ENCODE data around the gene ATP9B.

ATP9B gene

DNA sequence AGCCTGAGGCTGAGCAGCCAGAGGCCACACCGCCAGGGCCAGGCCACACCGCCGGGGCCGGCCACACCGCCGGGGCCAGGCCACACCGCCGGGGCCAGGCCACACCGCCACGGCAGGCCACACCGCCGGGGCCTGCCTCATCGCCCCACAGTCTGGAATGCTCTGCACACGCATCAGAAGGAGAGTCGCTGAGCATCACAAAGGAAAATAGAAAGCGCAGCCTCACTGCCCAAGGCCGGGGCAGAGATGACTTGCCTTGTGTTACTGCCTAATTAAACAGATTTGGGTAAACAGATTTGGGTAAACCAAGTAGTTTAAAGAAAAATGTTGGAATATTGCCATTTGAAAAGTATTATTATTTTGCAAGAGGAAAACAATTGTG, 316.1 kb downstream of the ATP9B start:
- no peak for DNase-seq

DNA sequence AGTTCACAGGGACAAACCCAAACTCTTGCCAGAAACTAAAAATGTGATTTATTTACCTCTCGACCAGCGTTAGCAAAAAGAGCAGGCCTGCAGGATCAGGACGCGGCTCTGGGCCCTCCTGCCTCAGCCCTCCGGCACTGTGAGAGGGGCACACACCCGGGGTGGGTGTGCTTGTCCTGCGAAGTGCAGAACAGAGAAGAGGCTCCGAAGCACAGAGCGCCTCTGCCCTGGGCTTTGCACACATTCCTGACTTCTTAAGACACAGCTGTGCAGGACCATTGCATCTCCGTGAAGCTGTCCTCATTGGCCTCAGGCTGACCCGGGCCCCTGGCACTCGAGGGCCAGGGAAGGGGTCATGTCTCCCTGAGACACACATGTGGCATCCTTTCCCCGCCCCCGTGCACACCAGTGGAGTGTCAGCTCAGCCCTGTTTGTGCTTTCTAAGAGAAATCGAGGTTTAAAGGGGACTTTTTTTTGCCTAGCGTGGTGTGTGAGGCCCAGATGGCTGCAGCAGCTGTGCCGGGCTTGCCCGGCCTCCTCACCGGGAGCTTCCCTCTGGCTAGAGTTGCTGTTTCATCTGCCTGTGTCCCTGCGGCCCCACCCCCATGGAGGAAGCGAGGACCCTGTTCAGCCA, 316.6 kb downstream of the ATP9B start:
- DNase-seq = no peak

DNA sequence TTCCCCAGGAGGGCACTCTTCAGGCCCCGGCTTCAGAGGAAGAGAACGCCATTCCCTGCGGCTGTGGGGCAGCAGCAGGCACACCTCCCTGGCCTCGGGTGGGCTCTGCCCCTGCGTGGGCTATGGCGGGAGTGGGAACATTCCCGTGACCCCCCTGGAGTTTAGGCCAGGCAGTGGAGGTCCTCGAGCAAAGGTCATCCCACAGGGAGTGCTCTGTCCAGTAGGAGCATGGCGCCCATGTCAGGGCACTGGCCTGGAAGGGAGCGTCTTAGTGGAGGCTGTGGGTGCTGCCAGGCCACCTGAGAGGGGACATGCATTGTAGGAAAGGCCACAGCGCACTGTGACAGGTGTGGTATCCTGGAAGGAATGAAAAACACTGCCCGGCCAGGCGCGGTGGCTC, 317.4 kb downstream of the ATP9B start:
- DNase-seq = no peak

DNA sequence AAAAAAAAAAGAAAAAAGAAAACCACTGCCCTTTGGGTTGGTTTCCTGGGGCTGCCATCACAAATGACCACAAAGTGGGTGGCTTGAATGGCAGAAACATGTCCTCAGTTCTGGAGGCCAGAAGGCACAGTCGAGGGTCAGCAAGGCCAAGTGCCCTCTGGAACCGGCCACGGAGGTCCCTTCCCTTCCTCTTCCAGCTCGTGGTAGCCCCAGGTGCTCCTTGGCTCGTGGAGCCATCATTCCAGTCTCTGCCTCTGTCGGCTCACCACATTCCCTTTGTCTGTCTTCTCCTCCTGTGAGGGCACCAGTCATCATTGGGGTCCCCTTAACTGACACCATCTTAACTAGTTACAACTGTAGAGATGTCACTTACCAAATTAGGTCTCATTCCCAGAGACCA, 318.0 kb downstream of the ATP9B start:
- DNase-seq = no peak

DNA sequence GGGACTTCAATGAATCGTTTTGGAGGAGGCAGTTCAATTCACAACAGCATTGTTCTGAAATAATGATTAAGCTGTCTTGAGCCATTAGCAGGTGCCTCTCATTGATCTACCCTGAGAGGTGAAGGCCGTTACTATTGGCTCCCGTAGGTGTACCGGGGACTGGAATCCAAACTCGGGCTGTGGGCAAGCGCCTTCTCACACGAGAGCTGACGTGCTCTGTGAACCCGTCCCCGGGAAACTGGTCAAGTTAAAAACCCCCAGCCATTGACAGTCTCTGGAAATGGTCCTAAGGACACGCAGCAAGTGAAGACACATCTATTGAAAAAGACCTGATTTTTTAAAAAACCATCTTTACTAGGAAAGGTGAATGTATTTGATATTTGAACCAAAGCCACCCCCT, 318.4 kb downstream of the ATP9B start:
- no peak for DNase-seq

DNA sequence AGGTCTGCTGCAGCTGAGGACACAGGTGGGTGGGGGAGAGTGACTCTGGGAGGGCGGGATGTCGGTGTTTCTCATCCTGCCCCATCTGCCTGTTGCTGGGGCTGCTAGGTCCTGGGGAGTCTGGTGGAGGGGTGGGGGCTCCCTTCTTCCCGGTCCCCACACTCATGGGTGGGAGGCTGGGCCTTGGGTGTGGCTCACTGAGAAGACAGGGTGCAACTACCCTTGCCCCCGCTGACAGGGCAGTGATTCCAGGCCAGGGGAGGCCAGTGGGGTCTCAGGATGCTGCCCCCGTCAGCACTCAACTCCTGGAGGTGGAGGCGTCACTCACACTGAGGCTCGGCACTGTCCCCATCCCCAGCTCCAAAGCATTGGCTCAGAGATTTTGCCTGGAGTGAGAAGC, 318.8 kb downstream of the ATP9B start:
- no peak for DNase-seq

DNA sequence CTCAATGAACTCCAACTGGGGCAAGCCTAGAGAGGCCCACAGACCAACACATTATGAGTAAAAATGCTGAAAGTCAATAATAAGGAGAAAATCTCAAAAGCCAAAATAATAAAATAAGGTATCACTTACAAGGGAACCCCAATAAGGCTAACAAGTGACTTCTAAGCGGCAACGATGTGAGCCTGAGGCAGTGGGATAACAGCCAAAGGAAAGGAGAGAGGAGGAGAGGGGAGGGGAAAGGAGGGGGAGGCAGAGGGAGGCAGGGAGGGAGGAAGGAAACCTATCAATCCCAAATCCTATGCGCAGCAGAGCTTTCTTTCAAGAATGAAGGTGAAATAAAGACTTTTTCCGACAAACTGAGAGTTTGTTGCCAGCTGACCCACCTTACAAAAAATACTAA, 320.5 kb downstream of the ATP9B start:
- DNase-seq = no peak

DNA sequence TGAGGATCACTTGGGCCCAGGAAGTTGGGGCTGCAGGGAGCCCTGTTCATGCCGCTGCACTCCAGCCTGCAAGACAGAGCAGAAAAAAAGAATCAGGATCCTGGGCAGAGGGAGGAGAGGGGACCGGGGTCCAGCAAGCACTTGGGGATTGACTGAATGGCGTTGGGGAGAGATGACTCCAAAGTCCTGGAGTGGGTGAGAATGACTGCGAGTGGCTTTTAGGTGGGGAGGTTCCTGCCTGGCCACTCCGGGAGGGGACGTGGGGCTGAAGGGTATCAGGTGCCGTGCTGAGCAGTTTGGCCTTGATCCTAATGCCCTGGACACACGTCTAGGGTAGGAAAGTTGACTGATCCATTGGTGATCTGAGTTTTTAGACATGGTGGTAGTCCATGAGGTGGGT, 323.0 kb downstream of the ATP9B start:
- no peak for DNase-seq

DNA sequence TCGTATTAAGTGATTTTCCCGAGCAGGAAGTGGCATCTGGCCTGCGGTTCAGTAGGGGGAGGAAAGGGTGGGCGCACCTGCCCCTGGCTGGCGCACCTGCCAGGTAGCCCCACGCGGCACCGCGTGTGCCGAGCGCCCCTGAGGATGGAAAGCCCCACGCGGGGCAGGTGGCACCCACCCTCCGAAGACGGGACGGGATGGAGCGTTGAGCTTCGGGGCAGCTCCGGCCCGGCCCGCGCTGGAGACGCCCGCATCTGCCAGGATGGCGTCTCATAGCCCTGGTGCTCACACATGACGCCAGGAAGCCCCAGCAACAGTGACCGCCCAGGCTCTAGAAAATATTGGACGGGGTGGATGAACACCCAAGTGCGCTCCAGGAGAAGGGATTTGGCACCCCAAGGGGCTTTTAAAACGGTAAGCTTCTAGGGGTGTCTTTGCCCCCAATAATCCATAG, 324.0 kb downstream of the ATP9B start:
- DNase-seq = no peak

DNA sequence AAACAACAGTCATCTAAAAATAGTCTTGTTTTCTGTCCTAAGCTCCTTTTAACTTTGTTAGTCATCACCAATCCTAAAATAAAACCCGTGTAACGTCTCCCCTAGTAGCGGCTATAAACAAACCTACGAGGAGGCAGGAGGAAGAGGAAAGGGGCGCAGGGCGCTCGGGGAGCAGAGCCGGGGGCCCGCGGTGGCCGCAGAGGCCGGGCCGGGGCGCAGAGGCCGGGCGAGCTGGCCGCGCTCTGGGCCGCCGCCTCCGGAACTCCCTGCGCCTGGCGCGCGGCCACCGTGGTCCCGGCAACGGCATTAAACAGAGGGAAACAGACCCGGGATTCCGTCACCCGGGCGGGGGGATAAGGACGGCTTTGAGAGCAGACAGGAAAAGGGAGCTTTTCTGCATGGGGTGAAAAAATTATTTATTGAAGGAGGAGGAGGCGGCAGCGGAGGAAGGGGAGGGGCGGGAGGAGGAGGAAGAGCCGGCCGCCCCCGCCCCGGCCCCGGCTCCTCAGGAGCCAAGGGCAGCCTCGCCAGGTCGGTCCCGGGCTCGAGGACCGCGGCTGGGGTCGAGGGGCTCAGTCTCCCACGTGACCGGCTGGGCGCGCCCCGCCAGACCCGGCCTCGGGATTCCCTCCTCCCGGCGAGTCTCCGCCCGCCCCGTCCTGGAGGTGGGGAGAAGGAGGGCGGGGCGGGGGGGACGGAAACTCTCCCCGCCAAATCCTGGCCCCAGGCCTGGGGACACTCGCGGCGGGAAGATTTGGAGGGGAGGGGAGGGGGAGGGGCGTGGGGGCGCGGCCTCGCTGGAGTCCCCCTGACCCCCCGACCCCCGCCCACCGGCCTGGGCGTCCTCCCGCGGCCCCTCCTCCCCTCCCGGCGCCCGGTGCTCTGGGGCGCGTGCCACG, 324.7 kb downstream of the ATP9B start:
- DNase-seq = no peak

DNA sequence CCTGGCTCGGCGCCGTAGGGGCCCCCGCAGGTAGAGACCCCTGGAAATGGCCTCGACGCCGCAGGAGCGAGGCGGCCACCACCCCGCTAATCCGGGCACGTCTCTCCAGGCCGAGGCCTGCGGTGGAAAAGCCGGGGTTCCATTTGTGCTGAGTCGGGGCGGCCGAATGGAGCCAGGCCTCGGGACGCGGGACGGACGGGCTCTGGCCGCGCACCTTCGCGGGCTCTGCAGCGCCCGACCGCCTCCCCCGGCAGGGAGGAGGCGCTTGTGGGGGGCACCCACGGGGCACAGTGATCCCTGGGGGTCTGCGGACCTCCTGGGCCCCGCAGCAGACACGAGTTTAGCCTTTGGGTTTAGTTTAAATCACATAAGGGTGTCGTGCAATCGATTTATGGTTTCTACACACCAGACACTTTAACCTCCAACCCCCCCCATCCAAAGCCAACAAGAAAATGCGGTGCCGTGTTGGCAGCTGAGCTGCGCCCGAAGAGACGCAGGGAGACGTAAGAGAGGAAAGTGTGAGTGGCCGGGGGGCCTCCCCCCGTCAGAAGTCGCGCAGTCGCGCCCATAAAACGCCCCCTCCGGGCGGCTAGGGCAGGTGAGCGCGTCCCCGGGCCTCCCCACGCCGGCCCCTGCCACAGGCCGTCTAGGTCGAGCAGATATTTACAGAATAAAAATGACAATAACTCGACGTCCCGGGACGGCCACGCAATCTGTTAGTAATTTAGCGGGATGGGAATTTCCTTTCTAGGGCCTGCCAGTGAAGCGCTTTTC, 325.5 kb downstream of the ATP9B start:
- DNase-seq = no peak

DNA sequence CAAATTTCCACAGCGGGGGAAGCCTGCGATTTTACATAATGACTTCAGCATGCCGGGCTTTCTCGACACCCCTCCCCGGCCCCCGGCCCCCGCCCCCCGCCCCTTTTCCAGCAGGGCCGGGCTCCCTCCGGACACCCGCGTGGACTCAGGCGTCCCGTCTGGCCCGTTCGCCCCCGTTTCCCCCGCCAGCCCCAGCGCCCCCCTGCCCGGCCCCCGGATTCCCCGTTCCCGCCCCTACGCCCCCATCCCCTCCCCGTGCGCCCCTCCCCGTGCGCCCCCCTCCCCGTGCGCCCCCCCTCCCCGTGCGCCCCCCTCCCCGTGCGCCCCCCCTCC, 326.1 kb downstream of the ATP9B start:
- no peak for DNase-seq

DNA sequence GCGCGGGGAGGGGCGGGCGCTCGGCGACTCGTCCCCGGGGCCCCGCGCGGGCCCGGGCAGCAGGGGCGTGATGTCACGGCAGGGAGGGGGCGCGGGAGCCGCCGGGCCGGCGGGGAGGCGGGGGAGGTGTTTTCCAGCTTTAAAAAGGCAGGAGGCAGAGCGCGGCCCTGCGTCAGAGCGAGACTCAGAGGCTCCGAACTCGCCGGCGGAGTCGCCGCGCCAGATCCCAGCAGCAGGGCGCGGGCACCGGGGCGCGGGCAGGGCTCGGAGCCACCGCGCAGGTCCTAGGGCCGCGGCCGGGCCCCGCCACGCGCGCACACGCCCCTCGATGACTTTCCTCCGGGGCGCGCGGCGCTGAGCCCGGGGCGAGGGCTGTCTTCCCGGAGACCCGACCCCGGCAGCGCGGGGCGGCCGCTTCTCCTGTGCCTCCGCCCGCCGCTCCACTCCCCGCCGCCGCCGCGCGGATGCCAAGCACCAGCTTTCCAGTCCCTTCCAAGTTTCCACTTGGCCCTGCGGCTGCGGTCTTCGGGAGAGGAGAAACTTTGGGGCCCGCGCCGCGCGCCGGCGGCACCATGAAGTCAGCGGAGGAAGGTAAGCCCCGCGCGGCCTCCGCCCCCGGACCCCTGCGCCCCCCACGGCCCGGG, 326.7 kb downstream of the ATP9B start, which contains the start of gene NFATC1:
Gene NFATC1, plus strand, starts transcription at position 170 of the 644 bp plus-strand sequence. Its CDS starts 295 bp downstream, at position 465.
- no peak for DNase-seq

DNA sequence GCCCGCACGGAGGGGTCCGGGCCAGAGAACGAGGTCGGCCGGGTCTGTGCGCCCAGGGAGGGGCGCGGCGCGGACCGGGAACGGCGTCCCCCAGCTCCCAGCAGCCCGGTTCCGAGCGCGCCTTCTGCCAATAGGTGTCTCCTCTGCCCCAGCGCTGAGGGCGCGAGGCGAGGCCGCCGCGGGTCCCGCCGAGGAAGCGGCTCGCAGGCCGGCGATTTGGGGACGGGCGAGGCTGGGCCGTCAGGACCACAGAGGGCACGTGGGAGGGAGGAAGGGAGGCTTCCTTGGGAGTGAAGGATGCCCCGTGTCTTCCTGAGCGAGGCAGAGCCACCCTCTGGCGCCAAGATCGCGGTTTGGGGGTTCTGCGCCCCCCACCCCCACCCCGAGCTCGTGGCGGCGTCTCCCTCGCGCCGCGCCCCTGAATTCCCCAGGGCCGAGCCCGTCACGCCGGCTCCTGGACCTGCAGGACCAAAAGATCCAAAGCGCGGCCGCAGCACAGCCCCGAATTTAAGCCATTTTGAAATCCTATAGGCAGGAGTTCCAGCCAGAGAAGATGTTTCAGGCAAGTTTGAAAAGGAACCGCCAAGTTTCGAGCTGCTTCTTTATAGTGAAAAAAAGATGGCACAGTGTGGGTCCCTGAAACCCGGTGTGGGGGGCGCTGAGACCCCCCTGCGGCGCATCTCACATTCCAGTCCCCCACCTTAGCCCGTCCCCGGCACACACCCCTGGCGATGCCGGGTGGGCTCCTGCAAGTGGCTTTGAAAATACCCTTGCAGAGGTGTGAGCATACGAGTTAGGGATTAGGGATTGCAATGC, 327.4 kb downstream of the ATP9B start:
- DNase-seq = no peak

DNA sequence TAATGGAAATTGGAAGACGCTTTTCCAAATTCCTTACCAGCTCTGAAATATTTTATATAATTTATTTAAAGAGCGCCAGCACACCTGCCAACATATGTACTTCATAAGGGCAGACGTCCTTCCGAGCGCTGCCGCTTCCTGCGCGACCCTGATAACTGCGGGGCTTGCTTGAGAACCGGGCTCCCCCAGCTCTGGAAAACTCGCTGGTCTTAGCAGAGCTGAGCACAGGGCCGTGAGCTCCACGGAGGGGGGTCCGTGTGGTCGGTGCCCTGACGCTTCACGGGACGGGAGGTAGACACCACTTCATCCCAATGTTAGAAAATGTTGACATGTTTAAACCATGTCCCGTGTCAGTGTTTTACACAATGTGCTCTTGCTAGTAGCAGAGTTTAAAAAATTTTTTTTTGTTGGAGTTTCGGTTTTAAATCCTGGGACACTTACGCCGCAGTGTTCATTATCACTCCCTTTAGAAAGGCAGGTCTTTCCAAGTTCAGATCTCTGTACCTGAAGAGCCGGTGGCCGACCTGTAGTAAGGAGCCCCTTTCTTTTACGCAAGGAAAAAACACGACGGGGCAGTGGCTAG, 328.1 kb downstream of the ATP9B start:
- DNase-seq = no peak

DNA sequence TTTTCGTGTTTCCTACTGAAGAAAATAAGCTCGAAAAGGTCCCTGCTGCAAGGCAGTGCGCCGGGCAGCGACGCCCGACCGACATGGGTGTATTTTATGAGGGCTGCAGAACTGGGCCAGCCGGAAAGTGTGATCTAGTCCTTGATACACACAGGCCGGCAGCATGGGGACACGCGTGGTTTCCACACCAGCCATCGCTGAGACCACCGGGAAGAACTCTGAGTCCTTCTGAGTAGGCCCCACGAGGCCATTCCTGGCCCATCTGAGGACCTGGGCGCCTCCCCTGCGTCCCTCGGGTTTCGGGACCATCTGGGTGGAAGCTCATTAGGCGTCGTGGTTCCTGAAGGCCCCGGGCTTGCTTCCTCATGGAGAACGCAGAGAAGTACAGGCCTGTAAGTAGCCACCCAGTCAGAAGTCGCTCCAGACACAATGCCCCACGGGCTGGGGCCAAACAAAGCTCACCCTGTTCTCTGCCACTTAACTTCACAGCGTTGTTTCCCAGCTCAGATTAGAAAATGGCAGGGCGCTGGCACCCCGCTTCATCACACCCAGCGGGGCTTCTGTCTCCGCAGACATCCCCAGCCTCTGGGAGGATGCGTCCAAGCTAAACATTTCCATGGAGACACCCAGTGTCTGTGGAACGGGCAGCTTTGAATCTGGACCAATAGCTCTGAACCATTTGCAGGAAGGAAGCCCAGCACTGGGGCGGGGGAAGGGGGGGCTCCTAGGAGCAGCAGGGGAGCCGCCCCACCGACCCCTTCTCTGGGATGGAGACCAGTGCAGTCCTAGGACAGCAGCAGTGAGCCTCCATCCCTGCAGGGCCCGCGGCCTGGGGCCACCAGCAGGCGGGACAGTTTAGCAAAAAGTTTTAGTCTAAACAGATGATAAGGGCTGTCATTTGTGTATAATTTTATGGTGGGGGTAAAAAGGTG, 328.9 kb downstream of the ATP9B start:
- DNase-seq = no peak

DNA sequence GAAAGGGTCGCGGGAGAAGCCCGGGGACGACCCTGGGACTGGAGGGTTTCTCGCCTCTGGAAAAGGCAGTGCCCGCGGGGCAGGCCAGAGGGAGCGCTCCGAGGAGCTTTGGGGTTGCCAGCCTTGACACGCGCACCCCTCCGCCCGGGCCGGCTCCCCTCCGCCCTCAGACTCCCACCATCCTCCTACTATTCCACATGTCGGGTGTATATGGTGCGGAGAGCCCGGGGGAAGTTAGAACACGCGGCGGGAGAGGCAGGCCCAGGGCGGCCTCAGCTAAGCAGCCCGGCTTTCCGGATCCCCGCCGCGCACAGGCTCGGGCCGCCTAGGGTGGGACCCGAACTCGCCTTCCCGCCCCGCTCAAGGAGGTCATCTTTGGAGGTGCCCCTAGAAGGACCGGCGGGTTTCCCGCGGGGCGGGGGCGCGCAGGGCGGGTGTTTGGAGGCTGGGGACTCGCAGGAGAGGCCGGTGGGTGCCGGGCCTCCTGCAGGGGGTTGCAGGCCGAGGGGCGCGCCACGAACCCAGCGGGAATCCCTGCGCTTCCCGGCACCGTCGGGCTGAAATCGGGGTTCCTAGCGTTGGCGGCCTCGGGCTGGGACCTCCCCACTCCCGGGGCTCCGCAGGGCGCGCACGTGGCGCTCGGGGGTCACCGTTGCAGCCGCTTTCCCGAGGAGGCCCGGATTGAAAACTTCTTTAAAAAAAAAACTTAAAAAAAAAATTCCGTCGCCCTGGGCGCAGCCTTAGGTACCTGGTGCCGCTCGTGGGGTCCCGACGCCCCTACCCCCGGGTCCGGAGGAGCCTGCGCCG, 330.3 kb downstream of the ATP9B start:
- no peak for DNase-seq

DNA sequence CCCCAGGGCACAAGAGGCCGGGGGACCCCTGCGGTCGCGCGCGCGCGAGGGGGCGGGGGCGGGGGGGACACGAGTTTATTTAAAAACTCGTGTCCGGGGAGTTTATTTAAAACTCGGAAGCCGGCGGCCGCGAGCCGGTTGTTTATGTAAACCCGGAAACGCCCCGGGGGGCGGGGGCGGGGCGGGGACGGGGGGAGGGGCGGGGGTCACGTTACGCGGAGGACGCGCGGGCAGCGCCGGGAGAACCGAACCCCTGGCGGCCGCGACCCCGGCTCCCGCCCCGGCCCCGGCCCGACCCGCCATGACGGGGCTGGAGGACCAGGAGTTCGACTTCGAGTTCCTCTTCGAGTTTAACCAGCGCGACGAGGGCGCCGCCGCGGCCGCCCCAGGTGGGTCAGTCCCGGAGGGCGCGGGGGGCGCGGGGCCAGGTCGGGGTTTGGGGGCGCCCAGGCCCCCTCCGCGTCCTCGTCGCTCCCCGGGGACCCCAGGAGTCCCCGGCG, 330.9 kb downstream of the ATP9B start:
- no peak for DNase-seq

DNA sequence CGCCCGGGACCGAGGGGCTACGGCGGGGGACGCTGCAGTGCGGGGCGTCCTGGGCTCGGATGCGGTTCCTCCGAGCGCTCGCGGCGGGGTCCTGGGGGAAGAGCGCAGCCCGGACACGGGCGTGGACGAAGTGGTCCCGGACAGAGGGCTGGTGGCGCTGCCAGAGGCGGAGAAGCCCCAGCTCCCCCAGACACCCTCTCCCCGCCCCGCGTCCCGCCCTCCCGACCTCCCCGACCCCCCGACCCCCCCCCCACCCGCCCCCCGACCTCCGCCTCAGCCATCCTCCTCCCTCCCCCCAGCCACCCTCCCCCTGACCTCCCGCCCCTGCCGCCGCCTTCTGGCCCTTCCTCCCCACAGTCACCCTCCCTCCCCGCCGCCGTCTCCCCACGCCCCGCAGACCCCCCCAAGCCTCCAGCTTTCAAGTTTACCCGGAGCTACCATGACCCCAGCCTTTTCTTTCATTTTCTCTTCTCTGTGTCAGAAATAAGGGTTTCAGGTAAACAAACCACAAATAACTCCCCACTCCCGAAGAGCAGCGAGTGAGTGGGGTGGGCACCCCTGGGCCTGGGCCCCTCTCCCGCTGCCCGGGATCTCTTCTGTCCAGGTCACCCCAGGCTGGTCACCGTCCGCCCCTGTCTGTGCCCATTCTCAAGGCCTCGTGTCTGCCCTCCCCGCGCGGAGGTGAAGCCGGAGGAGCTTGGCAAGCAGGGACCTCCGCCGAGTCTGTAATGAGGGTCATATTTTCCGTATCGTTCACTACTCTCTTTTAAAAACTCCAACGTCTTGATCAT, 331.6 kb downstream of the ATP9B start:
- no peak for DNase-seq

All from GDM1 (cell line).